ENCODE measurements around the gene CCDC40.

Gene CCDC40

DNA sequence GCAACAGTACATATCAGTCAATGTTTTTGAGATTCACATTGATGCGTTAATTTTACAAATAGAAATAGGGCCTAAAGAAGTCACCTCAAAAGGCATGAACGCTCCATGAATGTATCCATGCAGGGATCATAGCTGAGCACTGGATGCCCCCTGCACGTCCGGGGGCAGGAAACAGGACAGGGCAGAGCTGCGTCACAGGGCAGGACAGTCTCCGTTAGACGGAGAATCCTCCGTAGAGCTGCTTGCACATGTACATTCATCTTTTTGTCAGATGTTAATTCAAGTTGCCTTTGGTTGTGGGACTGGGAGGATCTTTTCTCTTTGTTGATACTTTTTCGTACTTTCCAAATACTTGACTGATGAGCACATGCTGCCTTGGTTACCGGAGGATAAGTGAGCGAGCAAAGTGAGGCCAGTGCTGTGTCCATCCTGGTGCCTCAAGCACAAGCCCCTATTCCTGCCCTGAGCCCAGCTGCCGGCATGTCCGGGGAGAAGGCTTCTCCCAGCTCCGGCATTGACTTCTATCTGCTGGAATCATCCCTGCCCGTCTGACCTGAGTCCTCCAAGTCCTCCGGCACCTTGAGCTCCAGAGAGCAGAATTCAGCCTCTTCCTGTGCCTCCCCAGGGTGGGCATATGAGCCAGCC lies 80.0 kb downstream of the CCDC40 start:
- no peak for TF ChIP-seq CTCF (conservative IDR thresholded peaks at IDR 0.05; ENCODE audit: control insufficient read depth, insufficient read depth, low read depth, low read length)
- no peak for DNase-seq (ENCODE audit: low read depth)
- H3K4me3 ChIP-seq (ENCODE audit: control insufficient read depth, low read depth, low read length), result no peak overlapping the region

- no peak for TF ChIP-seq CTCF (conservative IDR thresholded peaks at IDR 0.05; ENCODE audit: control insufficient read depth, insufficient read depth, low read depth, low read length)
- no peak for DNase-seq (ENCODE audit: low read depth)
- no peak overlapping the region for H3K4me3 ChIP-seq (ENCODE audit: control insufficient read depth, low read depth, low read length)
These were observed 80.5 kb downstream of the CCDC40 start for GRCh38 chr17:80116921-80117380.

- DNase-seq (ENCODE audit: low read depth), result no peak
- H3K4me3 ChIP-seq (ENCODE audit: control insufficient read depth, low read depth, low read length), result no peak overlapping the region
- no peak for TF ChIP-seq CTCF (conservative IDR thresholded peaks at IDR 0.05; ENCODE audit: control insufficient read depth, insufficient read depth, low read depth, low read length)
These were observed 81.3 kb downstream of the CCDC40 start for GRCh38 chr17:80117491-80118401.

DNA sequence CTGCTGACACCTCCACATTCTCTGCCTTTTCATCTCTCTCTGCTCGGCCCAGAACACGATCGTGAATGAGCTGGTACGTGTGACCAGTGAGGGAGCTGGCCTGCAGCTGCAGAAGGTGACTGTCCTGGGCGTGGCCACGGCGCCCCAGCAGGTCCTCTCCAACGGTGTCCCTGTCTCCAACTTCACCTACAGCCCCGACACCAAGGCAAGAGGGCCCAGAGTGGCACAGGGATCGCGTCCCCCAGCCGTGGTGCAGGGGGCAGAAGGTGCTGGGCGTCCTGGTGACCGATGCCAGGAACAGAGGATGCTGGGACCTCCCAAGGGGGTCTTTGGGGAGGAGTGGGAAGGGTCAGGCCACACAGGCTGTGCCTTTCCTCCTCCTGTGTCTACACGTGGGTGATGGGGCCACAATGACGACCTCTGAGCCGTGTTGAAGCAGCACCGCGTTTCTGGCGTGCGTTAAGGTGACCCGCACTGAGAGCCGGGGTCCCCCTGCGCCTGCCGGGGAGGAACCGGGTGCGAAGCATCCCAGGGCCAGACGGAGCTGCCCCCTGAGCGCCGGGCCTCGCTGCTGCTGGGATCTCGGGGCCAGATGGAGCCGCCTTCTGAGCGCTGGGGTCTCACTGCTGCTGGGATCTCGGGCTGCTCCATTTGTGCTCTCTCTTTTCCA lies 82.3 kb downstream of the CCDC40 start:
- no peak for TF ChIP-seq CTCF (conservative IDR thresholded peaks at IDR 0.05; ENCODE audit: control insufficient read depth, insufficient read depth, low read depth, low read length)
- no peak overlapping the region for H3K4me3 ChIP-seq (ENCODE audit: control insufficient read depth, low read depth, low read length)
- DNase-seq (ENCODE audit: low read depth), result no peak

GRCh38 chr17:80119271-80119791 lies 82.9 kb downstream of the CCDC40 start:
- H3K4me3 ChIP-seq (ENCODE audit: control insufficient read depth, low read depth, low read length), result no peak overlapping the region
- DNase-seq (ENCODE audit: low read depth), result no peak
- no peak for TF ChIP-seq CTCF (conservative IDR thresholded peaks at IDR 0.05; ENCODE audit: control insufficient read depth, insufficient read depth, low read depth, low read length)

DNA sequence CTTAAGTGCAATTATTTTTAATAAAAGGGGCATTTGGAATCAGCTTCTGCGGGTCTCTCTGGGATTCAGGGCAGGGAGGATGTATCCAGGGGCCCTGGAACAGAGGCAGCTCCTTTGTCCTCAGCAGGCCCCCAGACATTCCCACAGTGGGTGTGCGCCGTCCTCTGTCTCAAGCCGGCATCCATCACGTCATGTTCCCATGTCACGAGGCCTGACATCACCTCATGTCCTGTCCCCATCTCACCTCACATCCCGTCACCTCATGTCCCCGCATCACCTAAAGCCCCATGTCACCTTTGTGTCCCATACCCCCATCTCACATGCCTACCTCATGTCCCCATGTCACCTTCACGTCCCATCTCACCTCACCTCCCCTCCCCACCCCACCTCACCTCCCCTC lies 83.4 kb downstream of the CCDC40 start:
- no peak overlapping the region for H3K4me3 ChIP-seq (ENCODE audit: control insufficient read depth, low read depth, low read length)
- DNase-seq (ENCODE audit: low read depth), result no peak
- TF ChIP-seq CTCF (conservative IDR thresholded peaks at IDR 0.05; ENCODE audit: control insufficient read depth, insufficient read depth, low read depth, low read length), result no peak

Measured in fibroblast of mammary gland (primary cell).